ENCODE data around the gene SYNGR2. TPM values are rescaled to one million over a fixed set of nuclear protein-coding genes. Genes with fewer than 3 reads are reported as not detected.

SYNGR2 gene
- total and polyA plus RNA-seq, 2 of the 8 experiments (the other 6 are each of a cell fraction or from before 2014, with no cell fraction given): 50.0 to 139 TPM

GRCh38 chr17:78137392-78138203 is 30.8 kb upstream of the SYNGR2 start (continued):
- TF ChIP-seq TEAD4 (IDR thresholded peaks at IDR 0.05; ENCODE audit: low read depth, low read length): 0 out of 2 replicates have a peak, but pooled peaks have one; percentile 18
- TF ChIP-seq CTCF (IDR thresholded peaks at IDR 0.05; ENCODE audit: control extremely low read depth in 1 of 3, insufficient read depth in 1 of 3, low read depth in 1 of 3, low read length in 3 of 3): peak; percentile 50 to 78 (median 66)
- TF ChIP-seq NANOG (IDR thresholded peaks at IDR 0.05; ENCODE audit: insufficient read depth, low read depth, low read length, poor library complexity, severe bottlenecking): no peak
- no peak for TF ChIP-seq JUN (IDR thresholded peaks at IDR 0.05; ENCODE audit: low read depth, low read length)
- TF ChIP-seq CBX5 (IDR thresholded peaks at IDR 0.05; ENCODE audit: low read depth, low read length): no peak

Data from H1 (cell line).